ENCODE data around the gene E2F3. TPM values are rescaled to one million over a fixed set of nuclear protein-coding genes. Genes with fewer than 3 reads are reported as not detected.

The E2F3 gene
- 18.2 and 24.1 TPM in 2 replicates for polyA plus RNA-seq (2014; cell fraction: cytosol; rRNA removed)
- polyA plus RNA-seq (2014; cell fraction: nucleus; rRNA removed) = 35.4 and 46.6 TPM in 2 replicates

DNA sequence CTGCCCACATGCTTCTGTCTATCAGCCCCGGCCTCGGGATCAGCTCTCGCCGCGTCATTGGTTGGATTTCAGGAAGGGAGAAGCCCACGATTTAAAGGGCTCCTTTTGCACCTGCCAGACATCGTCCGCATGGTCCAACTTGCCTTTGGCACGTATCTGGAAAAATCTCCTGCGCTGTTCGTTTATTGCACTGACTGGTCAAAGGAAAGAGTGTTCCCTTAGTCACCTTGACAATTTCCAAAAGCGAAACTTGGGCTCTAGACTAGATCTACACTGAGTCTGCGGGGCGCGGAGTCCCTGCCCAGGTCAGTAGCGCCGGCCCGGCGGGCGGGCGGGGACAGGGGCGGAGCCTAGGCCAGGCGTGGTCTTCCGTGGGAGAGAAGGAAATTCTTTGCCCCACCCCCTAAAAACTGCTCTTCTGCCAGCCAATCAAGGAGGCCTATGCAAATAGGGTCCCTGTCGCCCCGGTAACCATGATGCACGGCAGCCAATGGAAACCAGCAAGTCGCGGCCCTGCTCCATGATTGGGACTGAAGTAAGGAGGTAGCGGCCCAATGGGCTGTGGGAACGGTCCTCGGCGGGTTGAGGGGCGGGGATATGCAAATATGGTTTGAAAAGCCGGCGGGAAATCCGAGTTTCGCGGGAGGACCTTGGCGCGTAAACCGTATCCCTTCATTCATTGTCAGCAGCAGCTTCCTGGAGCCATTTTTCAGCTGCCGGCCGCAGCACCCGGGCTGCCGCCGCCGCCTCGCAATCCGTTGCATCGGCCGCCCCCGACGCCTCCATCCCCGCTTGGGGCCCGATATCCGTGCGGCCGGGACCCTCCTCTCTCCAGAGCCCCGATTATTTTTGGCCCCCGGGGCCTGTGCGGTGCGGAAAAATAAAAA lies at the start of gene E2F3:
Gene E2F3 (plus strand): TSS at position 675 of the 887 bp plus-strand sequence. CDS start 354 bp downstream, outside the sequence.
- peak; percentile 100 for DNase-seq (ENCODE audit: low spot score)

- no peak for DNase-seq (ENCODE audit: low spot score)
Observed at GRCh38 chr6:20352346-20352745, 49.3 kb upstream of the E2F3 start.

- DNase-seq (ENCODE audit: low spot score) = no peak
Observed at GRCh38 chr6:20353134-20353533, 48.5 kb upstream of the E2F3 start.

DNA sequence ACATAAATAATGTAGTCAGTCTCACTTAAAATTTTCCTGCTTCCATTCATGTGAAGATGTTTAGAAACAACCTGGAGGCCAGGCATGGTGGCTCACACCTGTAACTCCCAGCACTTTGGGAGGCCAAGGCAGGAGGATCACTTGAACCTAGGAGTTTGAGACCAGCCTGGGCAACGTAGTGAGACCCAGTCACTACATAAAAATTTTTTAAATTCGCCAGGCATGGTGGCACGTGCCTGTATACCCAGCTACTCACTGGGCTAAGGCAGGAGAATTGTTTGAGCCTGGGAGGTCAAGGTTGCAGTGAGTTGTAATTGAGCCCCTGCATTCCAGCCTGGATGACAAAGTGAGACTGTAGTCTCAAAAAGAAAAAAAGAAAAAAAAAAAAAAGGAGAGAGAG lies 47.3 kb upstream of the E2F3 start:
- DNase-seq (ENCODE audit: low spot score) = no peak

DNA sequence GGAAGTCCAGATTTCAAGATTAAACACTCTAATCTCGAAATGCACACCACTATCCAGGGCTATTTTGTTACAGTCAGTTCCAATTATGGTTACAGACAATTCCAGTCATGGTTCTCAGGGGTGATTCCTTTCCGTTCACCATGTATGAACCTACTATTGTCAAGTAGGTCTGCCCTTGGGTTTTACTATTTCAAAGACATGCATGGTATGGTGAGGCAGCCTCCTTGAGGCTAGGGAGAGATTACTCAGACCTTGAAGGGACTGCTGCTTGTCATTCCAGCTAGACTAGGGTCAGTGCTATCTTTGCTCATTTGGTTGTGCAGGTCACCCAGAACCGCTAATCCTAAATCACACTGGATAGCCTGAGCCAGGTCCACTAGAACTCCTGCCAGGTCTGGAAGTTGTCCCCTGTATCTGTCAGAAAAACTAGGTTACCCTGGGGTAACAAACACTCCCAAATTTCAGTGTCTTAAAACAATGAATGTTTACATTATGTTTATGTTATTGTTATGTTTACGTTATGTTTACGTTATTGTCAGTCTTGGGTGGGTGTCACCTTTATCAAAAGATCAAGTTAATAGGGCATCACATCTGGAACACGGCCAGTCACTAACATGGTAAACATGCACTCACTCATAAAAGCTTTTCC lies 41.1 kb upstream of the E2F3 start:
- no peak for DNase-seq (ENCODE audit: low spot score)

DNA sequence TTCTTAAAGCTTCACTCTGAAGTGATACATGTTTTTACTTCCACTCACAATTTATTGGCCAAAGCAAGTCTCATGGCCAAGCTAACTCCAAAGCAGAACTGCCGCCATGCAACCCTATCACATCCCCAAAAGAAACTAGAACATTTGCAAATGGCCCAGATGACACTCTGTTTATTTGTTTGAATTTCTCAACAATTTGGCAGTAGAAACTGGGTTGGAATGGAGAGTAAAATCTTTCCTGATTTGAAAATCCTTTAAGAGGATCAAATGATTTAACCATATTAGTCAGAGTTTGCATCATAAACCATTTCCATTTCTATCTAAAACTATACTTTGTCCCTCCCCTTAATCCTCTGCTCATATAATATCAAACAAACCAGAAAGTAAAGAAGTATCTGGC lies 39.1 kb upstream of the E2F3 start:
- no peak for DNase-seq (ENCODE audit: low spot score)

DNA sequence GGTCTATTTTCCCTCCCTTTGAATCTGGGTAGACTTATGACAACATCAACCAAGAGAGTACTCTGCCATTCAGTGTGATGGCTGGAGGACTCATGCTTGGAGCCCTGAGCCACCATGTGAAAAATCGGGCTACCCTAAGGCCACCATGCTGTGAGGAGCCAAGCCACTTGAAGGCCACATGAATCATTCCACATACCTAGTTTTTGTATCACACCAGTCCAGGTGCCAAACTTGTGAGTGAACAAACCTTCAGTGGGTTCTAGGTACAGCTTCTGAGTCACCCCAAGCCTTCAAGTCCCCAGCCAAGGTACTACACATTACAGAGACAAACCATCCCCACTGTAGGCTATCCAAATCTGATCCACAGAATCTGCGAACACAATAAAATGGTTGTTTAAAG lies 37.4 kb upstream of the E2F3 start:
- DNase-seq (ENCODE audit: low spot score) = no peak

DNA sequence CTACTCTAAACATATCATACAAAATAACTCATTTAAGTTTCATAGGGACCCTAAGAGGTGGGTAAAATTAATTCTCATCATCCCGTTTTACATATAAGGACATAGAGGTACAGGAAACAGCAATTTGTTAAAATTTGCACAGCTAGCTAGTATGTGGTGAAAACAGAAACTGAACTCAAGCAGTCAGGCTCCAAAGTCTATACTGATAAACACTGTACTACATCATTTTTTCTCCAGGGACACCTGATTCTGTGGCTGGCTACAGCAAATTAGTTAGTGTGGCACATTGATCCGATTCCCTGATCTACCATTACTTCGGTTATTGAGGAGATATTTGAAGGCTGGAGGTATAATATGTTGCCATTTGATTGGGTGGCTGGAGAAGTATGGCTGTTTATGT lies 36.2 kb upstream of the E2F3 start:
- no peak for DNase-seq (ENCODE audit: low spot score)

DNA sequence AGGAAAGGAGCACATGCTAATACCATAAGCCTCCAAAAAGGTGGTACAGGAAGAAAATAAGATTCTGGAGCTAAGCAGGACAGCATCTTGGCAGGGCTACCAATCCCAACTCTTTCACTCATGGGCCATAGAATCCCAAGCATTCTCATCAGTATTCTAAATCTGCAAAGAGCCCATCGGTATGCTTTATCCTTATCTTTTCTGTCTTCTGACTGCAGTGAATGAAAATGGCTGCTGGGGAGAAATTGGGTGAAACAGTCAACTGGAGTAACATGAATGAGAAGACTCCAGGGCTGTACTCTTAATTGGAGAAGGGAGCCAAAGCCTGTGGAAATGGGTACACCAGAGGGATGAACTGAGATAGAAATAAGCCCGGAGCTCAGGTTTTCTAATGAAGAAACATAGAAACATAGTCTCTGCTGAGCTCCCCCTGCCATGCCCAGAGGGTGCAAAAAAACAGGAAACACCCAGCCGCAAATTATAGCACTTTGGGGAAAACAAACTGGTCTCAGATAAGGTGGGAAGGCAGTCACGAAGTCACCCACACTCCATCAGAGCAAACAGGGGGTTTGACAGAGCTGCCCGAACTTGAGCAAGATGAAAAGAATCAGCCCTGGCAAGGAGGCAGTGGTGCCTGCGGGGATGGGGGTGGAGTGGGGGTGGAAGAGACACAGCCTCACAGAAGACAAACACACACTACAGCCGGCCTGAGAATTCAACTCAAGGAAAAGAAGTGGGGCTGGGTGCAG lies 35.4 kb upstream of the E2F3 start:
- no peak for DNase-seq (ENCODE audit: low spot score)

- DNase-seq (ENCODE audit: low spot score) = no peak
Observed at GRCh38 chr6:20367743-20368485, 33.8 kb upstream of the E2F3 start.

DNA sequence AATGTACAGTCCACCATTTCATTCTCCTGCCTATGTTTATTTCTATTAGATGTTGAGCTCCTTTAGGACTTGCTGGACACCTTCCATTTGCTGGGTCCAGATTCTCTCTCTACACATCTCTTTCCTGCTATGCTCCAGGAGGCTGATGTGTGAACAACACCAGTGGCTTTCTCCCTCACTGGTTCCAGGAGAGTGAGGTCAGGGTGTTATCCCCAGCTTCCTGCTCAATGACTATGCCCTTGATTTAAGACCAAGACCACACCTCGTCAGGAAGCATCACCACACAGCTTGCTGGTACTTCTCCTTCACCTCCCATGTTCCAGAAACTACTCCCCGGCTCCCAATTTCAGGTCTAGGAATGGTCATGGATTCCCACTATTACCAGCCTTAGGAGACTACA lies 31.3 kb upstream of the E2F3 start:
- no peak for DNase-seq (ENCODE audit: low spot score)

DNA sequence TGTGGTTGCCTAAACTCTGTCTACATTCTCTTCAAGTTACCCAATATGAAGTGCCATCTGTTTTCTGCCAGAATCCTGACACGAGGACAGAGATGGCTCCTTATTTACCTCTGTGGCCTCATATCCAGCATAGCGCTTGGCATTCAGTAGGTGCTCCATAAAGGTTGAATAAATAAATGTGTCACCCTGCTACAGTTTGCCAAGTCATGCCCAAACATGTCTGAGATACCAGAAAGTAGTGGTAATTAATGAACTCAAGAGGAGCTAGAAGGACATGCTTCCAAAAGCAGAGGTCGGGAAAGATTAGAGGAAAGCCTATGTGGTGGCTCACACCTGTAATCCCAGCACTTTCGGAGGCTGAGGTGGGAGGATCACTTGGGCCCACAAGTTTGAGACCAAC lies 30.9 kb upstream of the E2F3 start:
- DNase-seq (ENCODE audit: low spot score) = no peak

- no peak for DNase-seq (ENCODE audit: low spot score)
Observed at GRCh38 chr6:20375436-20375835, 26.2 kb upstream of the E2F3 start.

- no peak for DNase-seq (ENCODE audit: low spot score)
Observed at GRCh38 chr6:20377623-20378265, 23.9 kb upstream of the E2F3 start.

GRCh38 chr6:20379231-20379630 lies 22.4 kb upstream of the E2F3 start:
- DNase-seq (ENCODE audit: low spot score) = no peak

DNA sequence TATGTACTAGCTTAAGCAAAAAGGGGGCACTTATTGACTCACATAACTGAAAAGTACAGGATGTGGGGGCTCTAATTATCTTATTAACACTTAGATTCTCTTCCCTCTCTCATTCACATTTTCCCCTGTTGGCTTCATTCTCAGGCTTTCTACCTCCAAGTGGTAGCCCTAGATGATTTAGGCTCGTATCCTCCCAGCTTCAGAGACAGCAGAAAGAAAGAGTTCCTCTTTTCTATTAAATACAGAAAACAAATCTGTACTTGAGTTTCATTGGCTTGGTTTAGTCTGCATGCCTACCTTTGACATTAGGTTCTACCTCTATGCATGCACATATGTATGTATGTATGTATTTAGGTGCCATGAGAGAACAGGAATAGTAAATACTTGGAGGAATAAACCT lies 15.5 kb upstream of the E2F3 start:
- no peak for DNase-seq (ENCODE audit: low spot score)

GRCh38 chr6:20389066-20389465 lies 12.6 kb upstream of the E2F3 start:
- no peak for DNase-seq (ENCODE audit: low spot score)

GRCh38 chr6:20393297-20393696 lies 8.4 kb upstream of the E2F3 start:
- DNase-seq (ENCODE audit: low spot score) = no peak

DNA sequence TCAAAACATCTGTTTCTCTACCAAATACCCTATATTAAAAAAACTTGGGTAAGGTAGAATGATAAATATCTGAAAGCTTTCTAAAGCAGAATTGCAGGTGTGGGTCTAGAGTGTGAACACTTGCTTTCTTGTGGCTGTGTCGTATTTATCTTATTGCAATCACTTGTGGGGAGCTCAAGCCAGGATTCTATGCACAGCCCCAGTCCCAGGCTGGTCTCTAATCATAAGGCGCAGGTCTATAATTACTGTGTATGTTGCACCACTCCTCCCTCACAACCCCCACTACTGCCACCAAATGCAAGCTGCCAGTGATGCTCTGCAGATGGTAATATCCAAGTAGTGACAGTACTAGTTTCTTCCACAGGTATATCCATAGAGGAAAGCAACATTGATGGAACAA lies 2.2 kb upstream of the E2F3 start:
- no peak for DNase-seq (ENCODE audit: low spot score)

DNA sequence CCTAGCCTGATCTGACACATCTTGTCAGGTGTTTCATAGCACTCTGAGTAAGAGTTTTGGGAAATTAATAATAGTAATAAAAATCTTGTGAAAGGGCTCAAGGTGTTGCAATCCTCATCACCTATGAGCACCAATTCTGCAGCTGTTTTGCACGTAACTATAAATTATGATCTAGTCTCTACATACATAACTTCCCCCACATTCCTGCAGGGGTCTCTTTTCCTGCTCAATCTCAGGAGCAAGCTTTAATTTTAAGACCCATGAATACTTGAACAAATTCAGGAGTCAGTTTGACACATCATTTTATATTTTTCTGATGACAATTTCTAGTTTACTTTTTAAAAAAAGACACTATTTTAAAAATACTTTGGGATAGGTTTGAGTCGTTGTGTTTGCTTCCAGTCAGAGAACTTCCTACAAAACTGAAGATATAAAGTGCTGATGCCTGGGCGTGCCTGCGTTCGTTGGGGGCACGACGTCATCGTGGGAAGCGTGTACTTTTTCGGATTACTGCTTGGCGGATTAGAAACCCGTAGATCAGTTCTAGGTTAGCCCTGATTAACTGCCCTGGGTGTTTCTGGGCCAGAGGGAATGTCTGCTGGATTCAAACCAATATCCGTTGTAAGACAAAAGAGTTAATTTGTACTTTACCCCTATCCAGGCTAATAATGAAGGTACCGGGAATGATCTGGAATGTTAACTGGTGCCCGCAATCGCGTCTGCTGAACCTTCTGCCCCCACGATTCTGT lies 1.0 kb upstream of the E2F3 start:
- peak; percentile 50 for DNase-seq (ENCODE audit: low spot score)

- DNase-seq (ENCODE audit: low spot score) = no peak
Observed at GRCh38 chr6:20402092-20402341, 338 bp downstream of the E2F3 start.

Data from SK-N-DZ (cell line).